HL-60 (cell line): ENCODE measurements around the gene TMUB2.

ENCODE experiments used
- POLR2AphosphoS5 ChIP-seq: IDR thresholded peaks from 2 replicates; pipeline ENCODE4 v1.6.1; 2012; ENCODE audit warnings: low read depth
- SPI1 ChIP-seq: IDR thresholded peaks from 2 replicates; pipeline ENCODE4 v1.6.1; 2012; ENCODE audit warnings: low read depth, mild to moderate bottlenecking, borderline replicate concordance
- TF ChIP-seq, protein P1 (sequence below): IDR thresholded peaks from one replicate; pipeline ENCODE4 v1.5.1; 2011; ENCODE audit warnings: low read length, control low read depth, inconsistent platforms; ENCODE audit not compliant: insufficient read depth
- TF ChIP-seq, protein P2 (sequence below): IDR thresholded peaks from 2 replicates; pipeline ENCODE4 v1.6.1; 2012; ENCODE audit warnings: low read depth; ENCODE audit not compliant: insufficient replicate concordance

DNA sequence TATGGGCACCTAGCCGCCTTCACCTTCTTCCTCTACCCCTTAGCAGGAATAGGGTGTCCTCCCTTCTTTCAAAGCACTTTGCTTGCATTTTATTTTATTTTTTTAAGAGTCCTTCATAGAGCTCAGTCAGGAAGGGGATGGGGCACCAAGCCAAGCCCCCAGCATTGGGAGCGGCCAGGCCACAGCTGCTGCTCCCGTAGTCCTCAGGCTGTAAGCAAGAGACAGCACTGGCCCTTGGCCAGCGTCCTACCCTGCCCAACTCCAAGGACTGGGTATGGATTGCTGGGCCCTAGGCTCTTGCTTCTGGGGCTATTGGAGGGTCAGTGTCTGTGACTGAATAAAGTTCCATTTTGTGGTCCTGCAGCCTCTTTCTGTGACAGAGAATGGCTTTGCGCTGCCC is 4.6 kb downstream of the TMUB2 start:
- TF ChIP-seq, protein P1, sequence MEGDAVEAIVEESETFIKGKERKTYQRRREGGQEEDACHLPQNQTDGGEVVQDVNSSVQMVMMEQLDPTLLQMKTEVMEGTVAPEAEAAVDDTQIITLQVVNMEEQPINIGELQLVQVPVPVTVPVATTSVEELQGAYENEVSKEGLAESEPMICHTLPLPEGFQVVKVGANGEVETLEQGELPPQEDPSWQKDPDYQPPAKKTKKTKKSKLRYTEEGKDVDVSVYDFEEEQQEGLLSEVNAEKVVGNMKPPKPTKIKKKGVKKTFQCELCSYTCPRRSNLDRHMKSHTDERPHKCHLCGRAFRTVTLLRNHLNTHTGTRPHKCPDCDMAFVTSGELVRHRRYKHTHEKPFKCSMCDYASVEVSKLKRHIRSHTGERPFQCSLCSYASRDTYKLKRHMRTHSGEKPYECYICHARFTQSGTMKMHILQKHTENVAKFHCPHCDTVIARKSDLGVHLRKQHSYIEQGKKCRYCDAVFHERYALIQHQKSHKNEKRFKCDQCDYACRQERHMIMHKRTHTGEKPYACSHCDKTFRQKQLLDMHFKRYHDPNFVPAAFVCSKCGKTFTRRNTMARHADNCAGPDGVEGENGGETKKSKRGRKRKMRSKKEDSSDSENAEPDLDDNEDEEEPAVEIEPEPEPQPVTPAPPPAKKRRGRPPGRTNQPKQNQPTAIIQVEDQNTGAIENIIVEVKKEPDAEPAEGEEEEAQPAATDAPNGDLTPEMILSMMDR: no peak
- TF ChIP-seq, protein P2, sequence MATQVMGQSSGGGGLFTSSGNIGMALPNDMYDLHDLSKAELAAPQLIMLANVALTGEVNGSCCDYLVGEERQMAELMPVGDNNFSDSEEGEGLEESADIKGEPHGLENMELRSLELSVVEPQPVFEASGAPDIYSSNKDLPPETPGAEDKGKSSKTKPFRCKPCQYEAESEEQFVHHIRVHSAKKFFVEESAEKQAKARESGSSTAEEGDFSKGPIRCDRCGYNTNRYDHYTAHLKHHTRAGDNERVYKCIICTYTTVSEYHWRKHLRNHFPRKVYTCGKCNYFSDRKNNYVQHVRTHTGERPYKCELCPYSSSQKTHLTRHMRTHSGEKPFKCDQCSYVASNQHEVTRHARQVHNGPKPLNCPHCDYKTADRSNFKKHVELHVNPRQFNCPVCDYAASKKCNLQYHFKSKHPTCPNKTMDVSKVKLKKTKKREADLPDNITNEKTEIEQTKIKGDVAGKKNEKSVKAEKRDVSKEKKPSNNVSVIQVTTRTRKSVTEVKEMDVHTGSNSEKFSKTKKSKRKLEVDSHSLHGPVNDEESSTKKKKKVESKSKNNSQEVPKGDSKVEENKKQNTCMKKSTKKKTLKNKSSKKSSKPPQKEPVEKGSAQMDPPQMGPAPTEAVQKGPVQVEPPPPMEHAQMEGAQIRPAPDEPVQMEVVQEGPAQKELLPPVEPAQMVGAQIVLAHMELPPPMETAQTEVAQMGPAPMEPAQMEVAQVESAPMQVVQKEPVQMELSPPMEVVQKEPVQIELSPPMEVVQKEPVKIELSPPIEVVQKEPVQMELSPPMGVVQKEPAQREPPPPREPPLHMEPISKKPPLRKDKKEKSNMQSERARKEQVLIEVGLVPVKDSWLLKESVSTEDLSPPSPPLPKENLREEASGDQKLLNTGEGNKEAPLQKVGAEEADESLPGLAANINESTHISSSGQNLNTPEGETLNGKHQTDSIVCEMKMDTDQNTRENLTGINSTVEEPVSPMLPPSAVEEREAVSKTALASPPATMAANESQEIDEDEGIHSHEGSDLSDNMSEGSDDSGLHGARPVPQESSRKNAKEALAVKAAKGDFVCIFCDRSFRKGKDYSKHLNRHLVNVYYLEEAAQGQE: no peak
- no peak for TF ChIP-seq POLR2AphosphoS5
- TF ChIP-seq SPI1: no peak
